PC-9 (cell line): Measurements from ENCODE around the gene RNASE12. TPM values are rescaled to one million over a fixed set of nuclear protein-coding genes. Genes with fewer than 3 reads are reported as not detected.
"Not testable (repeated sequence)": the region's sequence is repeated elsewhere in the genome, so short reads cannot be mapped to it uniquely, and the experiment has no call there.

ENCODE experiments used
- BruUV-seq: library from RNA; stranded (reverse); fragments of 400-500 nt; replicated peaks from 2 replicates; lab custom pipeline; 2021; lab: Mats Ljungman, UMichigan
- CTCF ChIA-PET: fragments of 300-600 bp; sonication (Branson Sonifier 250); formaldehyde crosslinking; loops from one replicate; lab custom pipeline; 2022; ENCODE audit warnings: antibody characterized with exemption; lab: Charles Lee
- POLR2A ChIA-PET: fragments of 300-600 bp; sonication (Branson Sonifier 250); formaldehyde crosslinking; loops from one replicate; lab custom pipeline; 2022; ENCODE audit warnings: antibody characterized with exemption; ENCODE audit not compliant: unreplicated experiment; lab: Charles Lee
- DNase-seq, 2 experiments: peaks; one replicate each; pipeline versions ENCODE4 v3.0.0 to v3.0.0-alpha.2; 2015 to 2022; ENCODE audit warnings: mixed read lengths in 1 of 2
- H2AFZ ChIP-seq: fragments of 200-600 bp; sonication (generic); 2 replicates; pipeline ENCODE4 v1.8.1; 2017; ENCODE audit warnings: antibody characterized with exemption
- H3F3A ChIP-seq: fragments of 200-600 bp; sonication (generic); 2 replicates; pipeline ENCODE4 v1.8.1; 2017; ENCODE audit warnings: antibody characterized with exemption, mild to moderate bottlenecking, low read depth; ENCODE audit not compliant: insufficient read depth
- H3K27ac ChIP-seq: fragments of 200-600 bp; sonication (generic); 2 replicates; pipeline ENCODE4 v1.6.1; 2016; ENCODE audit warnings: mixed run types
- H3K27me3 ChIP-seq: fragments of 200-600 bp; sonication (generic); 2 replicates; pipeline ENCODE4 v1.6.1; 2016; ENCODE audit warnings: low read depth, mixed run types; ENCODE audit not compliant: insufficient read depth
- H3K36me3 ChIP-seq: fragments of 200-600 bp; sonication (generic); 2 replicates; pipeline ENCODE4 v1.6.1; 2016; ENCODE audit warnings: low read depth, mixed run types
- H3K4me1 ChIP-seq: fragments of 200-600 bp; sonication (generic); replicated peaks from 2 replicates; pipeline ENCODE4 v1.6.1; 2016; ENCODE audit warnings: mixed run types; ENCODE audit not compliant: insufficient read depth
- H3K4me2 ChIP-seq: fragments of 200-600 bp; sonication (generic); 2 replicates; pipeline ENCODE4 v1.6.1; 2017; ENCODE audit warnings: mixed run types
- H3K4me3 ChIP-seq: fragments of 200-600 bp; sonication (generic); 2 replicates; pipeline ENCODE4 v1.6.1; 2016; ENCODE audit warnings: mixed run types
- H3K79me2 ChIP-seq: fragments of 200-600 bp; sonication (generic); 2 replicates; pipeline ENCODE4 v1.6.1; 2017; ENCODE audit warnings: low read depth, mixed run types
- H3K9me2 ChIP-seq: fragments of 200-600 bp; sonication (generic); 2 replicates; pipeline ENCODE4 v1.8.1; 2017; ENCODE audit warnings: mild to moderate bottlenecking; ENCODE audit not compliant: insufficient read depth
- H3K9me3 ChIP-seq: fragments of 200-600 bp; sonication (generic); 2 replicates; pipeline ENCODE4 v1.8.1; 2016; ENCODE audit warnings: low read depth; ENCODE audit not compliant: insufficient read depth
- H4K20me1 ChIP-seq: fragments of 200-600 bp; sonication (generic); 2 replicates; pipeline ENCODE4 v1.8.1; 2017; ENCODE audit not compliant: insufficient read depth
- CTCF ChIP-seq: fragments of 200-600 bp; sonication (generic); conservative IDR thresholded peaks from 2 replicates; pipeline ENCODE4 v1.6.1; 2017; ENCODE audit warnings: mixed run types, antibody characterized with exemption, mild to moderate bottlenecking, moderate library complexity
- EZH2 ChIP-seq: fragments of 200-600 bp; sonication (generic); IDR thresholded peaks from 2 replicates; pipeline ENCODE4 v1.8.0; 2017; ENCODE audit warnings: antibody characterized with exemption, low read depth
- intact Hi-C: fragments of 100-400 bp; cut with micrococcal nuclease; formaldehyde crosslinking; loops from one replicate; pipeline ENCODE4 v1.10.0; 2022; ENCODE audit not compliant: unreplicated experiment
- total RNA-seq: library from RNA; stranded (reverse); gene quantifications from 2 replicates; pipeline ENCODE4 v1.2.3, GENCODE V29; 2021

RNASE12 gene
- total RNA-seq, 1 experiment from 2014 or later = not detected

GRCh38 chr14:20620798-20621478 is 29.8 kb upstream of the RNASE12 start:
- Histone ChIP-seq H3K27ac (no peak overlapping the region), H3K4me1 (no peaks in the 10 kb centered on the region), H3K4me3 (no peak overlapping the region), H3K4me2 (no peak overlapping the region), H4K20me1 (no peaks in the 10 kb centered on the region), H3K36me3 (no peaks in the 10 kb centered on the region), H3K9me2 (no peaks in the 10 kb centered on the region), H3F3A (peaks cover 17% of the 10 kb centered on the region), H3K27me3 (no peaks in the 10 kb centered on the region), H3K79me2 (no peaks in the 10 kb centered on the region), H2AFZ (no peak overlapping the region), H3K9me3 (no peaks in the 10 kb centered on the region)
- ChIA-PET POLR2A (no interaction called here), CTCF (interaction anchor here (0.7 kb wide), 1 partner anchor 206 kb away, joined by 4 read pairs; no protein-coding TSS in a partner anchor)
- intact Hi-C loops = loop anchor here (10.0 kb wide), 1 partner anchor 354 kb away; no protein-coding TSS in a partner anchor
- BruUV-seq = no TSS peak
- TF ChIP-seq EZH2 = no peak
- TF ChIP-seq CTCF = no peak
- DNase-seq = no peak

GRCh38 chr14:20619688-20620087 is 28.5 kb upstream of the RNASE12 start:
- POLR2A ChIA-PET, H3K36me3 ChIP-seq, H2AFZ ChIP-seq, H3K4me1 ChIP-seq, H3K27ac ChIP-seq, H3K4me3 ChIP-seq, H3K79me2 ChIP-seq, DNase-seq, BruUV-seq, H3K27me3 ChIP-seq, H3K9me3 ChIP-seq, H4K20me1 ChIP-seq, H3K4me2 ChIP-seq, H3K9me2 ChIP-seq: not testable (repeated sequence)
- CTCF ChIA-PET = interaction anchor here (0.6 kb wide), 1 partner anchor 10 kb away, joined by 3 read pairs; no protein-coding TSS in a partner anchor
- H3F3A ChIP-seq = peaks cover 10% of the 10 kb centered on the region; the same call in 1 of the 2 replicates
- intact Hi-C loops = loop anchor here (10.0 kb wide), 1 partner anchor 355 kb away; no protein-coding TSS in a partner anchor

GRCh38 chr14:20618271-20618749 is 27.1 kb upstream of the RNASE12 start:
- no peak for TF ChIP-seq CTCF
- no peak for TF ChIP-seq EZH2
- H3K27me3 ChIP-seq = no peaks in the 10 kb centered on the region
- intact Hi-C loops = no loop called here
- H3K4me3 ChIP-seq = no peak overlapping the region
- H2AFZ ChIP-seq = no peak overlapping the region
- H3K9me3 ChIP-seq = no peaks in the 10 kb centered on the region
- no peaks in the 10 kb centered on the region for H3K79me2 ChIP-seq
- ChIA-PET CTCF (no interaction called here), POLR2A (no interaction called here)
- no peaks in the 10 kb centered on the region for H3K36me3 ChIP-seq
- no TSS peak for BruUV-seq
- peaks cover 13% of the 10 kb centered on the region for H3F3A ChIP-seq
- H3K9me2 ChIP-seq = no peaks in the 10 kb centered on the region
- H3K27ac ChIP-seq = no peak overlapping the region
- H4K20me1 ChIP-seq = no peaks in the 10 kb centered on the region
- DNase-seq = no peak
- H3K4me2 ChIP-seq = no peak overlapping the region
- H3K4me1 ChIP-seq = peaks cover 9% of the 10 kb centered on the region
